Neural cell (in vitro differentiated cells): ENCODE measurements around the gene CTSK.

Experiments
- CTCF ChIP-seq: fragments of 450-650 bp; IDR thresholded peaks from 2 replicates; pipeline ENCODE4 v1.5.1; 2014; ENCODE audit warnings: antibody characterized with exemption, mild to moderate bottlenecking, moderate library complexity; ENCODE audit not compliant: poor library complexity, severe bottlenecking
- EP300 ChIP-seq: fragments of 450-650 bp; conservative IDR thresholded peaks from 2 replicates; pipeline ENCODE4 v1.6.1; 2014; ENCODE audit warnings: antibody characterized with exemption, mild to moderate bottlenecking, moderate library complexity; ENCODE audit not compliant: poor library complexity, severe bottlenecking
- EZH2 ChIP-seq: fragments of 200-600, 300-800 bp; shearing (Covaris generic), sonication (generic); IDR thresholded peaks from 2 replicates; pipeline ENCODE4 v1.6.1; 2014; ENCODE audit warnings: antibody characterized with exemption, low read length, borderline replicate concordance, mild to moderate bottlenecking; ENCODE audit not compliant: insufficient read depth, poor library complexity, severe bottlenecking
- MXI1 ChIP-seq: fragments of 450-650 bp; conservative IDR thresholded peaks from 2 replicates; pipeline ENCODE4 v1.6.1; 2014; ENCODE audit warnings: antibody characterized with exemption, mild to moderate bottlenecking; ENCODE audit not compliant: poor library complexity, severe bottlenecking
- POLR2AphosphoS5 ChIP-seq: IDR thresholded peaks from 2 replicates; pipeline ENCODE4 v1.6.1; 2012
- RAD21 ChIP-seq: fragments of 450-650 bp; conservative IDR thresholded peaks from 2 replicates; pipeline ENCODE4 v1.6.1; 2014; ENCODE audit warnings: antibody characterized with exemption, mild to moderate bottlenecking, moderate library complexity
- SMC3 ChIP-seq: fragments of 450-650 bp; conservative IDR thresholded peaks from 2 replicates; pipeline ENCODE4 v1.6.1; 2014; ENCODE audit warnings: antibody characterized with exemption, mild to moderate bottlenecking, moderate library complexity; ENCODE audit not compliant: poor library complexity
- TAF1 ChIP-seq: IDR thresholded peaks from 2 replicates; pipeline ENCODE4 v1.6.1; 2012; ENCODE audit warnings: low read depth

GRCh38 chr1:150778409-150778808, 29.7 kb downstream of the CTSK start:
- TF ChIP-seq CTCF (no peak), SMC3 (no peak), EZH2 (no peak), POLR2AphosphoS5 (no peak), MXI1 (no peak), RAD21 (no peak), EP300 (no peak), TAF1 (no peak)
